GM21447 (cell line): Measurements from ENCODE around the gene MAN2A1.
"Not testable (repeated sequence)": the region's sequence is repeated elsewhere in the genome, so short reads cannot be mapped to it uniquely, and the experiment has no call there.

Experiments
- ATAC-seq: cut with Tn5 transposase; IDR thresholded peaks from one replicate; pipeline ENCODE4 v1.9.1; 2021; ENCODE audit not compliant: unreplicated experiment

MAN2A1 gene

DNA sequence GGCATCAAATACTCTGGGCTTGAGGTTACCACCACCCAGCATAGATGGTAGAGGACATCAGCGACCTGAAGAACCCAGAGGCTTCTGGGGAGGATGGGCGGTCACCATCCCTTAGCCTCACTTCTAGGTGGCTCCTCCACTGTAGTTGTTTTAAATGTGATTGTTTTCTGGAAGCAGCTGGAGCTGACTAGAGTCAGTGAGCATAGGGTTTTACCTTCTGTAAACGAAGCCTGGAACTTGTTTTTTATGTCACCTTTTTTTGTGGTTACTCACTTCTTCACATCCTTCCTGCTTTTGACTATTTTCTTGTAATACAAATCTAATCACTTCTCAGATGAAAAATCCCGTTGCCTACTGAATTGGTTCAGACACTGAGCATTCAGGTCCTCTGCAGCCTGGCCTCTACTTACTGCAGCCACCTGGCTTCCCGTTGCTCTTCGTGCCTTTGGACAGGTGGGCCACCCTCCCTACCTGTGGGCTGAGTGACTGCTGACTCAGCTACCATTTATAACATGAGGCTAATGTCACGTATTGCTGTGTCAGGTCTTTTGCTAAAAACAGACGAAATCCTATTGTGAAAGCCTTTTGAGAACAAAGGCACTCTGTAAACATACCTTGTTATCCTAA lies 167.8 kb downstream of the MAN2A1 start:
- no peak for ATAC-seq

DNA sequence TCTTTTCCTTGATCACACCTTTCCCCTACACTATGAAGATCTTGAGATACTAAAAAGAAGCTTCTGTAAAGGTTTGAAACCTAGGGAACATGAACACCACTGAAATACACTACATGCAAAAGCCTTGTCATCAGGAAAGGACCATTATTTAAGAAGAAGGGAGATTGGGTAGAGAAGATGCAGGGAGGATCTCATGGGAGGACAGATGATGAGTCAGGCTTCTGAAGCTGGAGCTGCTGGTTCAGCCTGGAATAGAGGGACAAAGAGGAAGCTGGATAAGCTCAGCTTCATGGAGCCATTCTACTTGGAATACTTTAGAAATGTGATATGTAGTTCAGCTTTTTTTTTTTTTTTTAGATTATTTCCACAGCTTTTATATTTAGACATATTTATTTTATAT lies 169.8 kb downstream of the MAN2A1 start:
- no peak for ATAC-seq

- ATAC-seq, result no peak
These were observed 172.6 kb downstream of the MAN2A1 start for GRCh38 chr5:109862301-109862700.

DNA sequence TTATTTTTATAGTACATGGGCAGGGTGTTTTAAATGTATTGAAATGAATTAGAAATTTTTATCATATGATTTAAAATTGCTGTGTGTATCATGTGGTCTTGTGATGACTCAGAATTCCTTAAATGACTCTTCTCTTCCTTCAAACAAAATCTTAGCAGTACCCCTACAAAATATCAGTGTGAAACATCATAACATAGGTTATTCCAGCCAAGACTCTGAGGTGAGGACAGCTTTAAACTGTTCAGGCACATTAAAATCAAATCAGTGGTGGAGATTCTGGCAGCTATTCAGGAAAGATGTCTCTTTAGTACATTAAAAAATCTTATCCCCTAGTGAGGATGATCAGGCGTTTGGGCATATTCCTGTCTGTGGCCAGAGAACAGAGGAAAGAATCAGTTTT lies 174.0 kb downstream of the MAN2A1 start:
- no peak for ATAC-seq

- ATAC-seq, result peak; percentile 52
These were observed 175.9 kb downstream of the MAN2A1 start for GRCh38 chr5:109865637-109866036.

DNA sequence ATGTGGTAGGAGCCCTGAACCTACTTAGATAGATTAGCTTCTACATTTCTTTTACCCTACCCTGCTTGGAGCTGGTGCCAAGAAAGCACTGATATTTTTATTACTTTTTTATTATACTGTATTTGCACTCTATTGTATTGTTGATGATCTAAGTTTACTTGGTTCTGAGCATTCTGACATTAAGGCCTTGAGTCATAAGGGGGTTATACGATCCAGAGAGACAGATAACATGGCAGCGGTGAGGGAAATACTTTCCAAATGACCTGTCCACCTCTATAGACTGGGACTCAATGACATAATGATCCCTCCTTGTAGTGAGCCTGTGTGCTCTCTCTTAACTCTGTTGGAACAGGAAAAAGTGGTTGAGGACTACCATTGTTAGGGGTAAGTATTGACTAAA lies 176.3 kb downstream of the MAN2A1 start:
- ATAC-seq, result no peak

DNA sequence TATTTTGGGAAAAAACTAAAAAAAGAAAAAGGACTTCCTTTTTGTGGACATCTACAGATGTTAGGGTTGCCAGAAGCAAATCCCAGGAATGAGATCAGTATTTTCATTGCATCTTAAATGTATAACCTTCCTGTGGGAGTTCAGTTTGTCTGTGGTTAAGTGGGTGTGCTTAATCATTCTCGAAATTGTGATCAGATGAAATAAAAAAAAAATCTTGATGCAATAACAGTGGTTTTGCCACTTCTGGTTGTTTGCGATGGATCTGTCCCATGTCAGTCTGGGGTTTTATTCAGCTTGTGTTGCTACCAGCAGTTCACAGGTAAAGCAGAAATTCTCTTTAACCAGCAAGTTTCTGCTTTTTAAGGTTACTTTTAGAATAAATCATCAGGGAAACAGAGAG lies 179.0 kb downstream of the MAN2A1 start:
- ATAC-seq, result no peak

DNA sequence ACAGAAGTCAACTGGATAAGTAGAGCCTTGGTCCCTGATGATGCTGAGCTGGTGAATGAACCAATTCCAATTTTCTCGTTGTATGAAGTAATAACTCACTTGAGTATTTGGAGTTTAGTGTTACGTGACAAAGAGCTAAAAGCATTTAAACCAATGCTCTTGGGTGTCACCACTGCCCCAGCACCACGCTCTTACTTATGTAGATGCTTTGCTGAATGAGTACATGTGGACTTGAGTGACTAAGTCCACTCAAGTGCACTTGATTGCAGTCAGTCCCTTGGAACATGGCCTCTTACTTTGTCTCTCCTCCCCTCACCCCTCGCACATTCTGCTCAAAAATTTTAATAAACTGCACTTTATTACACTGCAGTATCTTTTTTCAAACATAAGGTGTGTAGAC lies 184.0 kb downstream of the MAN2A1 start:
- ATAC-seq, result no peak

DNA sequence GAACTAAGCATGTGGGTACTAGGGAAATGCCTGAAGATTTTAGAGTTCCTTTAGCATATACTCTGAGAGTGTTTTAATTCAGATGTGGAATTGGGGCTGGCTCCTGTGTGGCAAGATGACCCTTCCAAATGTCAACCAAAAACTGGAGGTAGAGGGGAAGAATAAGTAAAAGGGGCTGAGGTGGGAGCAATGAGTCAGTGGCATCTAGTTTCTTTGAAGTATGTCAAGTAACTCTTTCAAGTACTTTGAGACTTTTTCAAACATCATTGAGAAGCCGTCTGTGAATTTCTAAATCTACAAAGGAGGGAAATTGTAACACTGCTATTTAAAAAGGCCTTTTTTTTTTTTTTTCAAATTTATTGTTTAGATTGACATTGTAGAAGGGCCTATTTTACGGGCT lies 184.4 kb downstream of the MAN2A1 start:
- no peak for ATAC-seq

DNA sequence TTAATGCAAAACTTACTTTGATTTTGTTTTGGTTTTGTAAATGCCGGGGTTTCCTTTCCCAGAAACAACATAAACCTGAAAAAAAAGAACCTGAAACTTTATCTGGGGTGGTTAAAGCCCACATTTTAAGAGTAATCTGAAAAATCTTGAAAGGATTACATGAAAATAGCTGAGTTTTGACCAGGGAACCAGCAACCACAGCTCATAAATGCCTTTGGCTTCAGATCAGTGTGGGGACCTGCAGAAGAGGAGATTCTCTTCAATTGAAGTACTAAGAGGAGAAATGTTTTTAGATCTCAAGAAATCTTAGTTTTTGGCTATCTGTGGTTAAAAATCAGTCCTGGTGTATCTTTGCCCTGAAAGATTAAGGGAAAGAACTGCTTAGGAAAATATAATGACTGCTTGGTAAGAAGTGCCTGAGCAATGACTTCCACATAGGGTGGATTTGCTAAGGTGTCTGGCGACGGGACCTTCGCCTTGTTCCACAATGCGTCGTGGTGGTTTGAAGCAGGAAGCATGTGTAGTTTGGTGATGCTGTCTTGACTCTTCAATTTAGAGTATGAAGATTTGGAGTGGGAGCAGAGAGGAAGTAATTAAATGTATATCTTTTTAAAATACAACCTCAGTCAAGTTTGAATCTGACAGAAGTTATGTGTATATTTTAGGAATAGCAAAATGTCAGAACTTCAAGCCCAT lies 186.5 kb downstream of the MAN2A1 start:
- no peak for ATAC-seq

- no peak for ATAC-seq
These were observed 187.4 kb downstream of the MAN2A1 start for GRCh38 chr5:109876941-109877669.

DNA sequence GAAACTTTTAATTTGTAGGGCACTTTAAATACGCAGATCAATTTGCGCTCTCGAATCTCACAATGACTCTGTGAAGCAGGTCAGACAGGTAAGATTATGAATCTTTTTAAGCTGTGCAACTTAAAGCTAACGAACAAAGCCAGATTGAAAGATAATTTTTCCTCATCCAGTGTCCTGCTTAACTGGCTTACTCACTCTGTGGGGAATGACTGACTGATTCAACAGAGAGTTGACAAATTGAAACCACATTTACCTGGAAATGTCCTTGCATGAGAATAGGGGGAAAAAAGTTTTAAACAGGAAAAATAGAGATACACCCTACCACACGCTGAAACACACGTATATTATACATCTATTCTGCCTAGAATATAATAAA lies 187.9 kb downstream of the MAN2A1 start:
- ATAC-seq, result no peak

GRCh38 chr5:109878887-109879286 lies 189.2 kb downstream of the MAN2A1 start:
- no peak for ATAC-seq

DNA sequence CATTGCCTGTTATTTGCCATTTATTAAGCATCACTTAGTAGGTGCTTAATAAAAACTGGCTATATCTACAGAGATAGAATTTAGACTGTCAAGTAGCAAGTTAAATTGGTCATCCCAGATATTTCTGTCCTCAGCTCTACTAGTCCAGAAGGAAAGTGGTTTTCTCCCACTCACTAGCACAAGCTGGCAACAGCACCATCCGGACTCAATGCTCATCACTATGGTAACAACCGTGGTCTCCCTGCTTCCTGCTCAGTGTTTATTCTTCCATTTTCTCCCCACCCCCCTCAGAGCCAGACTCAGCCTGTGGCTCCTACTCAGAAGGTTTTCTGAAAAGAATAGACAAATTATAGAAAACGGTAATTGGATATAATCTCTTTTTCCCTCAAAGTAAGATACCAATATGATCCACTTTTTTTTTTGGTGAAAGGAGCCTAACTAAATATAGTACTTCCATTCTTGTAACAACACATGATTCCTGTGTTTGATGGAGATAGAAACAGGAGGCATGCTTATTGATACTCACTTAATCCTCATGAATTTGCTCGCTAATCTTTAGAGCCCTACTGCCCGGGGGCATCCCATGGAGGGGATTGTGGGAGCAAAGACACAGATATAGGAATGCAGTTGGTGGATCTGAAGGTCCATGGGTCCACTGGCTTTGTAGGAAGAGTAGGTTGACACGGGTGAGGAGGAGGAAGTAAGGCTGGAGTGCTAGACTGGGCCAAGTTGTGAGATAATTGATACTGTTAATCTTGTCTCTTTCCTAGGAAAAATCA lies 191.4 kb downstream of the MAN2A1 start:
- ATAC-seq, result no peak

- ATAC-seq, result no peak
These were observed 192.8 kb downstream of the MAN2A1 start for GRCh38 chr5:109882546-109882945.

GRCh38 chr5:109884676-109885075 lies 194.9 kb downstream of the MAN2A1 start:
- ATAC-seq, result no peak

GRCh38 chr5:109885205-109885604 lies 195.5 kb downstream of the MAN2A1 start:
- no peak for ATAC-seq

DNA sequence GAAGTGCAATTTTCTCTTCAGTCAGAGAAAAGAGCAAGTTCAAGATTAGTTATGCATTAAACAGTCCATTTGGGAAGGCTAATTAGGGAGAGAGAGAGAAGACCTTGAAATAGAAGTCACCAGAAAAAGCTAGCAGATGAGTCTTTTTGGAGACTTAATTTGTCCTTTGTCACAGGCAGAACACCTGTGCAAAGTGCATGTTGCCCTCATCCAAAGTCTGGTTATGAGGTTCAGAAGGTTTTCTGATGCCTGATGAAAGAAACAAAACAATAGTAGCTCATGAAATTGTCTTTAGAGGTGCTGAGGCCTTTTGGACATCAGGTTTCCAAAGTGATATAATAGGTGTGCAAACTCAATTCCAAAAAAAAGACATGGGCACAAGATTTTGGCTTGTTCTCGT lies 199.3 kb downstream of the MAN2A1 start:
- no peak for ATAC-seq

DNA sequence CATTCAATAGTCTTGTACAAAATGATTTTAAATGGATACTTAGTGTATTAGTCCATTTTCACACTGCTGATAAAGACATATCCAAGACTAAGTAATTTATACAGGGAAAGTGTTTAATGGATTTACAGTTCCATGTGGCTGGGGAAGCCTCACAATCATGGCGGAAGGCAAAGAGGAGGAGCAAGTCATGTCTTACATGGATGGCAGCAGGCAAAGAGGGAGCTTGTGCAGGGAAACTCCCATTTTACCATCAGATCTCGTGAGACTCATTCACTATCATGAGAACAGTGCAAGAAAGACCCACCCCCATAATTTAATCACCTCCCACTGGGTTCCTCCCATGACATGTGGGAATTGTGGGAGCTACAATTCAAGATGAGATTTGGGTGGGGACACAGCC lies 203.5 kb downstream of the MAN2A1 start:
- not testable (repeated sequence) for ATAC-seq

GRCh38 chr5:109898269-109899162 lies 208.8 kb downstream of the MAN2A1 start:
- no peak for ATAC-seq

DNA sequence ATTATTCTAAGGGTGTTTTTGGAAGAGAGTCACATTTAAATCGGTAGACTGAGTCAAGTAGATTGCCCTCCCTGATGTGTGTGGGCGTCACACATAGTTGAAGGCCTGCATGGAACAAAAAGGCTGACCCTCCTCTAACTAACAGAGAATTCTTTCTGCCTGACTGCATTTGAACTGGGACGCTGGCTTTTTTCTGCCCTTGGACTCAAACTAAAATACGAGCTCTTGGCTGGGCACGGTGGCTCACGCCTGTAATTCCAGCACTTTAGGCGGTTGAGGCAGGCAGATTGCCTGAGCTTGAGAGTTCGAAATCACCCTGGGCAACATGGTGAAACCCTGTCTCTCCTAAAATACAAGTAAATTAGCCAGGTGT lies 209.4 kb downstream of the MAN2A1 start:
- ATAC-seq, result no peak
